ENCODE data around the gene COL2A1. TPM values are rescaled to one million over a fixed set of nuclear protein-coding genes. Genes with fewer than 3 reads are reported as not detected.

COL2A1 gene
- total RNA-seq, 2 experiments from 2014 or later, result not detected

GRCh38 chr12:48034835-48035805, 30.8 kb upstream of the COL2A1 start:
- TF ChIP-seq, protein P1, sequence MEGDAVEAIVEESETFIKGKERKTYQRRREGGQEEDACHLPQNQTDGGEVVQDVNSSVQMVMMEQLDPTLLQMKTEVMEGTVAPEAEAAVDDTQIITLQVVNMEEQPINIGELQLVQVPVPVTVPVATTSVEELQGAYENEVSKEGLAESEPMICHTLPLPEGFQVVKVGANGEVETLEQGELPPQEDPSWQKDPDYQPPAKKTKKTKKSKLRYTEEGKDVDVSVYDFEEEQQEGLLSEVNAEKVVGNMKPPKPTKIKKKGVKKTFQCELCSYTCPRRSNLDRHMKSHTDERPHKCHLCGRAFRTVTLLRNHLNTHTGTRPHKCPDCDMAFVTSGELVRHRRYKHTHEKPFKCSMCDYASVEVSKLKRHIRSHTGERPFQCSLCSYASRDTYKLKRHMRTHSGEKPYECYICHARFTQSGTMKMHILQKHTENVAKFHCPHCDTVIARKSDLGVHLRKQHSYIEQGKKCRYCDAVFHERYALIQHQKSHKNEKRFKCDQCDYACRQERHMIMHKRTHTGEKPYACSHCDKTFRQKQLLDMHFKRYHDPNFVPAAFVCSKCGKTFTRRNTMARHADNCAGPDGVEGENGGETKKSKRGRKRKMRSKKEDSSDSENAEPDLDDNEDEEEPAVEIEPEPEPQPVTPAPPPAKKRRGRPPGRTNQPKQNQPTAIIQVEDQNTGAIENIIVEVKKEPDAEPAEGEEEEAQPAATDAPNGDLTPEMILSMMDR (IDR thresholded peaks at IDR 0.05), result no peak
- peaks cover 3% of the 10 kb centered on the region for H3K4me1 ChIP-seq (ENCODE audit: insufficient read depth, low read length)
- POLR2A ChIA-PET, result no interaction called here
- no peaks in the 10 kb centered on the region for H3K4me1 Mint-ChIP-seq (ENCODE audit: low read depth)
- no peaks in the 10 kb centered on the region for H3K27me3 ChIP-seq (ENCODE audit: control insufficient read depth in 1 of 2, insufficient read depth in 2 of 2, low read length in 2 of 2)
- no peaks in the 10 kb centered on the region for H3K36me3 ChIP-seq (ENCODE audit: insufficient read depth, low read length)
- no peak for DNase-seq
- H3K36me3 Mint-ChIP-seq (ENCODE audit: low read depth), result no peaks in the 10 kb centered on the region
- H3K27ac Mint-ChIP-seq, result no peak overlapping the region
- no peaks in the 10 kb centered on the region for H3K9me3 Mint-ChIP-seq
- H3K4me3 Mint-ChIP-seq, result no peak overlapping the region
- CTCF ChIA-PET, result no interaction called here
- H3K9me3 ChIP-seq (ENCODE audit: control insufficient read depth in 1 of 2, insufficient read depth in 1 of 2, low read length in 2 of 2), result no peaks in the 10 kb centered on the region
- no peak overlapping the region for H3K4me3 ChIP-seq (ENCODE audit: low read length)
- H3K27ac ChIP-seq (ENCODE audit: low read depth in 1 of 2, low read length in 2 of 2), result no peak overlapping the region
- intact Hi-C loops (cut with DNase I, micrococcal nuclease), result no loop called here
- ATAC-seq (ENCODE audit: poor library complexity), result no peak
- H3K27me3 Mint-ChIP-seq, result no peaks in the 10 kb centered on the region

- POLR2A ChIA-PET, result no interaction called here
- H3K27me3 Mint-ChIP-seq, result no peaks in the 10 kb centered on the region
These were observed 29.2 kb upstream of the COL2A1 start for GRCh38 chr12:48033451-48033850.

DNA sequence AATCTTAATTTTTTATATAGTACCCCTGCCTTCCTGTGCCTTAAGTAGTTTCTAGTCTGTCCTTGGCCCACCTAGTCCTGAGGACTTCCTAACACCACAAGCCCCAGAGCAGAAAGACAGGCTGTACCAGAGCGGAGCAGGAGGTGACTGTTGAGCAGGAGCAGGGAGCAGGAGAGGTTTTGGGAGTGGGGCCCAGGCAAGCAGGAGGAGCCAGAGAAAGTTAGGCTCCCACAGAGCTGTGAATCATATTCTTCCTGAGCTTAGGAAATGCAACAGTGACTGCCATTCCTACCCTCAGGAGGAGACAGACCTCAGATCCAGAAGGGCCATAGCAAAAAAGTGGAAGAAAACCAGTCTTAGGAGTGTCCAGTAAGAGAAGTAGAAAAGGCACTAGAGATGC, 28.3 kb upstream of the COL2A1 start:
- no peak for DNase-seq
- H3K36me3 Mint-ChIP-seq (ENCODE audit: low read depth), result no peaks in the 10 kb centered on the region
- peaks cover 0 to 1% of the 10 kb centered on the region in 2 experiments for H3K27me3 ChIP-seq (ENCODE audit: control insufficient read depth in 1 of 2, insufficient read depth in 2 of 2, low read length in 2 of 2)
- H3K27ac ChIP-seq (ENCODE audit: low read depth in 1 of 2, low read length in 2 of 2), result no peak overlapping the region
- ATAC-seq (ENCODE audit: poor library complexity), result no peak
- H3K4me1 Mint-ChIP-seq (ENCODE audit: low read depth), result no peaks in the 10 kb centered on the region
- POLR2A ChIA-PET, result no interaction called here
- CTCF ChIA-PET, result no interaction called here
- no peak overlapping the region for H3K4me3 ChIP-seq (ENCODE audit: low read length)
- no peaks in the 10 kb centered on the region for H3K36me3 ChIP-seq (ENCODE audit: insufficient read depth, low read length)
- intact Hi-C loops (cut with DNase I, micrococcal nuclease), result no loop called here
- H3K9me3 ChIP-seq (ENCODE audit: control insufficient read depth in 1 of 2, insufficient read depth in 1 of 2, low read length in 2 of 2), result peaks cover 0 to 5% of the 10 kb centered on the region in 2 experiments
- no peak overlapping the region for H3K4me3 Mint-ChIP-seq
- TF ChIP-seq, protein P1 (IDR thresholded peaks at IDR 0.05), result no peak
- no peak overlapping the region for H3K27ac Mint-ChIP-seq
- no peaks in the 10 kb centered on the region for H3K4me1 ChIP-seq (ENCODE audit: insufficient read depth, low read length)
- H3K27me3 Mint-ChIP-seq, result no peaks in the 10 kb centered on the region
- no peaks in the 10 kb centered on the region for H3K9me3 Mint-ChIP-seq

More at GRCh38 chr12:48033451-48033850, 29.2 kb upstream of the COL2A1 start:
- TF ChIP-seq, protein P1 (IDR thresholded peaks at IDR 0.05), result no peak
- H3K36me3 ChIP-seq (ENCODE audit: insufficient read depth, low read length), result no peaks in the 10 kb centered on the region
- ATAC-seq (ENCODE audit: poor library complexity) (no peak), DNase-seq (no peak)
- H3K9me3 ChIP-seq (ENCODE audit: control insufficient read depth in 1 of 2, insufficient read depth in 1 of 2, low read length in 2 of 2), result peaks cover 0 to 5% of the 10 kb centered on the region in 2 experiments
- CTCF ChIA-PET, result no interaction called here
- no peaks in the 10 kb centered on the region for H3K36me3 Mint-ChIP-seq (ENCODE audit: low read depth)
- peaks cover 3% of the 10 kb centered on the region for H3K4me1 ChIP-seq (ENCODE audit: insufficient read depth, low read length)
- intact Hi-C loops (cut with DNase I, micrococcal nuclease), result no loop called here
- H3K4me3 ChIP-seq (ENCODE audit: low read length), result no peak overlapping the region
- H3K9me3 Mint-ChIP-seq, result no peaks in the 10 kb centered on the region
- no peak overlapping the region for H3K27ac Mint-ChIP-seq
- no peak overlapping the region for H3K4me3 Mint-ChIP-seq
- H3K4me1 Mint-ChIP-seq (ENCODE audit: low read depth), result no peaks in the 10 kb centered on the region
- H3K27ac ChIP-seq (ENCODE audit: low read depth in 1 of 2, low read length in 2 of 2), result no peak overlapping the region
- H3K27me3 ChIP-seq (ENCODE audit: control insufficient read depth in 1 of 2, insufficient read depth in 2 of 2, low read length in 2 of 2), result no peaks in the 10 kb centered on the region
